H1 (cell line): Measurements from ENCODE around the gene CELF5. TPM values are rescaled to one million over a fixed set of nuclear protein-coding genes. Genes with fewer than 3 reads are reported as not detected.

Experiments used
- CTCF ChIA-PET: fragments of 300-600 bp; sonication (Branson Sonifier 250); formaldehyde crosslinking; loops from one replicate; lab custom pipeline; 2021; ENCODE audit not compliant: partially characterized antibody; lab: Charles Lee
- POLR2A ChIA-PET: fragments of 300-600 bp; sonication (Branson Sonifier 250); formaldehyde crosslinking; loops from one replicate; lab custom pipeline; 2021; ENCODE audit warnings: inconsistent platforms; ENCODE audit not compliant: partially characterized antibody; lab: Charles Lee
- DNase-seq, 2 experiments: peaks; one replicate each; pipeline versions ENCODE4 v3.0.0 to v3.0.0-alpha.2; 2010 to 2022; ENCODE audit warnings: low spot score in 2 of 2, low read depth in 1 of 2, mixed read lengths in 1 of 2
- FAIRE-seq: peaks from 2 replicates; lab custom pipeline; 2011; peaks lifted over from hg19 to GRCh38; lab: Jason Lieb, UNC
- H2AFZ ChIP-seq: 2 replicates; pipeline ENCODE4 v1.8.1; 2012; ENCODE audit warnings: low read length, inconsistent platforms
- H2AK5ac ChIP-seq: 2 replicates; pipeline ENCODE4 v1.6.1; 2013; ENCODE audit warnings: low read depth, low read length
- H2BK120ac ChIP-seq: replicated peaks from 2 replicates; pipeline ENCODE3; 2013; ENCODE audit warnings: low read depth, low read length, inconsistent platforms
- H2BK12ac ChIP-seq: 2 replicates; pipeline ENCODE4 v1.6.1; 2013; ENCODE audit warnings: low read depth, low read length
- H2BK15ac ChIP-seq: 2 replicates; pipeline ENCODE4 v1.6.1; 2013; ENCODE audit warnings: low read length
- H2BK20ac ChIP-seq: 2 replicates; pipeline ENCODE4 v1.6.1; 2013; ENCODE audit warnings: low read length
- H2BK5ac ChIP-seq: 2 replicates; pipeline ENCODE4 v1.6.1; 2013; ENCODE audit warnings: low read depth, low read length
- H3K14ac ChIP-seq: 2 replicates; pipeline ENCODE4 v1.6.1; 2013; ENCODE audit warnings: inconsistent platforms; ENCODE audit not compliant: insufficient read length
- H3K18ac ChIP-seq: 2 replicates; pipeline ENCODE4 v1.6.1; 2013; ENCODE audit warnings: low read length; ENCODE audit errors: extremely low read depth
- H3K23ac ChIP-seq: 2 replicates; pipeline ENCODE4 v1.6.1; 2013; ENCODE audit warnings: inconsistent platforms; ENCODE audit not compliant: insufficient read length
- H3K23me2 ChIP-seq: 2 replicates; pipeline ENCODE4 v1.6.1; 2013; ENCODE audit warnings: low read depth, low read length
- H3K27ac ChIP-seq: 2 replicates; pipeline ENCODE4 v1.6.1; 2011; ENCODE audit warnings: low read depth, low read length, inconsistent platforms
- H3K27me3 ChIP-seq, 4 experiments: replicated peaks in 1 of 4; 1 replicate in 1 of 4; 2 replicates in 3 of 4; pipeline versions ENCODE4 v1.6.1 to v1.8.1; 2011 to 2013; ENCODE audit warnings: low read length in 3 of 4, mild to moderate bottlenecking in 3 of 4, inconsistent platforms in 2 of 4, mixed read lengths in 2 of 4, moderate library complexity in 1 of 4; ENCODE audit not compliant: control insufficient read depth in 3 of 4, insufficient read depth in 3 of 4; ENCODE audit errors: extremely low read depth in 1 of 4
- H3K36me3 ChIP-seq, 4 experiments: 2 replicates each; pipeline versions ENCODE4 v1.6.1 to v1.8.1; 2011 to 2013; ENCODE audit warnings: mild to moderate bottlenecking in 4 of 4, low read length in 3 of 4, moderate library complexity in 2 of 4, control low read depth in 1 of 4, inconsistent platforms in 1 of 4; ENCODE audit not compliant: insufficient read depth in 4 of 4, control insufficient read depth in 2 of 4
- H3K4ac ChIP-seq: replicated peaks from 2 replicates; pipeline ENCODE3; 2013; ENCODE audit warnings: low read length, low read depth, mixed read lengths, inconsistent platforms; ENCODE audit not compliant: insufficient read length
- H3K4me1 ChIP-seq, 4 experiments: replicated peaks in 1 of 4; 1 replicate in 1 of 4; 2 replicates in 3 of 4; pipeline versions ENCODE4 v1.6.1 to v1.8.1; 2011 to 2013; ENCODE audit warnings: low read length in 3 of 4, inconsistent platforms in 2 of 4, mixed read lengths in 1 of 4; ENCODE audit not compliant: insufficient read depth in 4 of 4, control insufficient read depth in 3 of 4
- H3K4me2 ChIP-seq, 2 experiments: 2 replicates each; pipeline versions ENCODE4 v1.6.1 to v1.8.1; 2011 to 2013; ENCODE audit warnings: low read depth in 2 of 2, low read length in 2 of 2, control low read depth in 1 of 2, inconsistent platforms in 1 of 2, mild to moderate bottlenecking in 1 of 2; ENCODE audit not compliant: insufficient read depth in 1 of 2
- H3K4me3 ChIP-seq, 4 experiments: fragments of 200-600, 300-600 bp in 1 of 4; sonication (generic), shearing (Covaris generic), sonication (Bioruptor Twin) in 1 of 4; 2 replicates each; pipeline versions ENCODE4 v1.5.1 to v1.8.1; 2011 to 2016; ENCODE audit warnings: low read length in 4 of 4, low read depth in 3 of 4, control low read depth in 2 of 4, inconsistent platforms in 2 of 4, mild to moderate bottlenecking in 2 of 4, mixed read lengths in 1 of 4, moderate library complexity in 1 of 4; ENCODE audit not compliant: insufficient read depth in 2 of 4; ENCODE audit errors: extremely low read depth in 1 of 4
- H3K56ac ChIP-seq: replicated peaks from 2 replicates; pipeline ENCODE3; 2013; ENCODE audit warnings: low read depth, mild to moderate bottlenecking, mixed read lengths, low read length, inconsistent platforms; ENCODE audit not compliant: insufficient read length
- H3K79me1 ChIP-seq: 2 replicates; pipeline ENCODE4 v1.6.1; 2013; ENCODE audit warnings: low read depth, low read length, control low read depth
- H3K79me2 ChIP-seq, 2 experiments: 2 replicates each; pipeline versions ENCODE4 v1.6.1 to v1.8.1; 2012 to 2013; ENCODE audit warnings: low read length in 2 of 2, mild to moderate bottlenecking in 2 of 2, inconsistent platforms in 1 of 2; ENCODE audit not compliant: insufficient read depth in 2 of 2, control insufficient read depth in 1 of 2
- H3K9ac ChIP-seq, 4 experiments: replicated peaks in 1 of 4; 1 replicate in 1 of 4; 2 replicates in 3 of 4; pipeline versions ENCODE4 v1.6.1 to v1.8.1; 2011 to 2013; ENCODE audit warnings: low read depth in 3 of 4, low read length in 3 of 4, control low read depth in 2 of 4, mild to moderate bottlenecking in 2 of 4, moderate library complexity in 2 of 4, inconsistent platforms in 1 of 4; ENCODE audit errors: extremely low read depth in 1 of 4
- H3K9me3 ChIP-seq, 2 experiments: 2 replicates each; pipeline versions ENCODE4 v1.6.1 to v1.8.1; 2012 to 2013; ENCODE audit warnings: mild to moderate bottlenecking in 2 of 2, moderate library complexity in 2 of 2, control low read depth in 1 of 2, inconsistent platforms in 1 of 2, low read depth in 1 of 2, low read length in 1 of 2, mixed read lengths in 1 of 2; ENCODE audit not compliant: insufficient read depth in 2 of 2
- H4K20me1 ChIP-seq, 2 experiments: replicated peaks in 1 of 2; 2 replicates each; pipeline versions ENCODE3 to v1.8.1; 2011 to 2013; ENCODE audit warnings: inconsistent platforms in 2 of 2, low read length in 2 of 2, mild to moderate bottlenecking in 1 of 2; ENCODE audit not compliant: insufficient read depth in 2 of 2, control insufficient read depth in 1 of 2
- H4K5ac ChIP-seq: 2 replicates; pipeline ENCODE4 v1.6.1; 2013; ENCODE audit warnings: low read length, low read depth, mixed read lengths, inconsistent platforms; ENCODE audit not compliant: insufficient read length
- H4K8ac ChIP-seq: 2 replicates; pipeline ENCODE4 v1.8.0; 2013; ENCODE audit warnings: mild to moderate bottlenecking, moderate library complexity, low read length, inconsistent platforms; ENCODE audit not compliant: insufficient read depth; ENCODE audit errors: extremely low read depth
- H4K91ac ChIP-seq: replicated peaks from 2 replicates; pipeline ENCODE3; 2013; ENCODE audit warnings: low read length, mixed read lengths, inconsistent platforms; ENCODE audit not compliant: insufficient read length
- BACH1 ChIP-seq: IDR thresholded peaks from 2 replicates; pipeline ENCODE4 v1.6.1; 2012; ENCODE audit warnings: low read length, improper control_type of control experiment
- CTBP2 ChIP-seq: IDR thresholded peaks from 2 replicates; pipeline ENCODE4 v1.7.0; 2011; ENCODE audit warnings: borderline replicate concordance, mild to moderate bottlenecking, moderate library complexity, mixed read lengths, low read length; ENCODE audit not compliant: insufficient read depth, insufficient read length
- FOSL1 ChIP-seq: IDR thresholded peaks from 2 replicates; pipeline ENCODE4 v1.6.1; 2011; ENCODE audit warnings: mild to moderate bottlenecking, low read depth, low read length, moderate library complexity; ENCODE audit not compliant: insufficient read depth
- SIRT6 ChIP-seq: IDR thresholded peaks from one replicate; pipeline ENCODE4 v1.7.1; 2012; ENCODE audit warnings: low read length, inconsistent platforms
- TEAD4 ChIP-seq: IDR thresholded peaks from 2 replicates; pipeline ENCODE4 v1.6.1; 2012; ENCODE audit warnings: low read depth, low read length, inconsistent platforms, mixed read lengths
- ZNF274 ChIP-seq: IDR thresholded peaks from 2 replicates; pipeline ENCODE4 v1.7.0; 2012; ENCODE audit warnings: low read length, borderline replicate concordance; ENCODE audit errors: extremely low read depth
- WGBS, 2 experiments: shearing (Covaris generic) in 1 of 2; methylation state at CpG; one replicate each; pipeline versions ENCODE4 v1.1.6 to v1.1.7; 2013 to 2015; ENCODE audit warnings: low lambda C conversion rate in 2 of 2, mixed read lengths in 2 of 2, inconsistent platforms in 1 of 2, low coverage in 1 of 2, missing lambda C conversion rate in 1 of 2; ENCODE audit not compliant: insufficient replicate concordance in 2 of 2, insufficient coverage in 1 of 2, insufficient read length in 1 of 2; ENCODE audit errors: extremely low coverage in 1 of 2, missing lambda C conversion rate in 1 of 2; 5-methylcytosine and 5-hydroxymethylcytosine counted together
- polyA plus RNA-seq, 7 experiments: library from polyadenylated mRNA; depleted of rRNA in 3 of 7; stranded (reverse) in 5 of 7; unstranded in 2 of 7; fragments of >200 nt in 5 of 7; fragments of 200-250 nt in 2 of 7; gene quantifications; 1 replicate in 5 of 7; 2 replicates in 1 of 7; 4 replicates in 1 of 7; pipeline versions ENCODE4 v1.2.1 to v1.2.3, GENCODE V29; 2011 to 2013; ENCODE audit warnings: missing spikeins in 2 of 7, mixed read lengths in 2 of 7
- total RNA-seq: library from RNA; stranded (reverse); fragmentation: NEBNext Ultra II Directional; extraction: Animal tissue kit (Norgen Biotek cat#: 25700); gene quantifications from 2 replicates; pipeline ENCODE4 v1.2.1, GENCODE V29; 2021

CELF5 gene
- total and polyA plus RNA-seq, 2 of the 8 experiments (the other 6 are each of a cell fraction or from before 2014, with no cell fraction given): 9.8 to 15.0 TPM

- Histone ChIP-seq H2BK120ac (no peak overlapping the region), H3K4me2 (no peak overlapping the region), H3K9me3 (no peaks in the 10 kb centered on the region), H3K9ac (no peak overlapping the region), H2AK5ac (no peak overlapping the region), H4K5ac (no peak overlapping the region), H2AFZ (no peak overlapping the region), H4K20me1 (no peaks in the 10 kb centered on the region), H3K79me2 (no peaks in the 10 kb centered on the region), H3K18ac (no peak overlapping the region), H3K14ac (no peak overlapping the region), H3K27me3 (no peaks in the 10 kb centered on the region), H2BK12ac (no peak overlapping the region)
- 86% methylated on average over 5 of the region's 5 CpGs; no CpG with 5 or more reads in 1 of the 2 experiments for WGBS, 2 experiments
- TF ChIP-seq TEAD4 (no peak), BACH1 (no peak), CTBP2 (no peak), SIRT6 (no peak), FOSL1 (no peak), ZNF274 (no peak)
- TF ChIP-seq, all 59 proteins: peak for 0
- CTCF ChIA-PET: interaction anchor here (1.5 to 1.8 kb wide), 3 partner anchors 10 to 166 kb away, joined by 5 to 9 read pairs (median 7); no protein-coding TSS in a partner anchor
- Histone ChIP-seq H2BK5ac (no peak overlapping the region), H4K8ac (no peak overlapping the region), H3K23ac (no peak overlapping the region), H3K56ac (no peak overlapping the region), H3K4me3 (no peak overlapping the region), H4K91ac (no peak overlapping the region), H2BK20ac (no peak overlapping the region), H2BK15ac (no peak overlapping the region), H3K79me1 (no peaks in the 10 kb centered on the region), H3K4me1 (peaks cover 0 to 4% (median 3%) of the 10 kb centered on the region in 4 experiments; a peak in 5 of 7 replicates), H3K36me3 (no peaks in the 10 kb centered on the region), H3K4ac (no peak overlapping the region), H3K23me2 (no peaks in the 10 kb centered on the region), H3K27ac (no peak overlapping the region)
- no peak for DNase-seq
- POLR2A ChIA-PET: interaction anchor here (0.7 kb wide), 1 partner anchor 1054 kb away, joined by 3 read pairs; no protein-coding TSS in a partner anchor
- FAIRE-seq: no peak
These were observed 67.2 kb downstream of the CELF5 start for GRCh38 chr19:3291644-3292043.
